ENCODE measurements around the gene ITM2C.

DNA sequence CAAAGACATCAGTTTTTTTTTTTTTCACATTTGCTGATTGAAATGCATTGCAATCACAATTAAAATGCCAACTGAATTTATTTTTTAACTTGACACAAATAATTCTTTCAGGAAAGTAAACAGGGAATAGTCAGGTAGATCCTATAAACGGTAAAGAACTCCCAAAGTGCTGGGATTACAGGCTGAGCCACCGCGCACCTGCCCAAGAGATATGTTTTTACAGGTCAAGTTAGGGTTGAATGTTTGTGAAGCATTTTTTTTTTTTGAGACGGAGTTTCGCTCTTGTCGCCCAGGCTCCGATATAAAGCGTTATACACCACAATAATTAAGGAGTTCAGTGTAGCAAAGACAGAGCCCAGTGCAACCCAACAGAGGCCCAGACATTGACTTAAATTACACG, 15.1 kb downstream of the ITM2C start:
- TF ChIP-seq, protein P1, sequence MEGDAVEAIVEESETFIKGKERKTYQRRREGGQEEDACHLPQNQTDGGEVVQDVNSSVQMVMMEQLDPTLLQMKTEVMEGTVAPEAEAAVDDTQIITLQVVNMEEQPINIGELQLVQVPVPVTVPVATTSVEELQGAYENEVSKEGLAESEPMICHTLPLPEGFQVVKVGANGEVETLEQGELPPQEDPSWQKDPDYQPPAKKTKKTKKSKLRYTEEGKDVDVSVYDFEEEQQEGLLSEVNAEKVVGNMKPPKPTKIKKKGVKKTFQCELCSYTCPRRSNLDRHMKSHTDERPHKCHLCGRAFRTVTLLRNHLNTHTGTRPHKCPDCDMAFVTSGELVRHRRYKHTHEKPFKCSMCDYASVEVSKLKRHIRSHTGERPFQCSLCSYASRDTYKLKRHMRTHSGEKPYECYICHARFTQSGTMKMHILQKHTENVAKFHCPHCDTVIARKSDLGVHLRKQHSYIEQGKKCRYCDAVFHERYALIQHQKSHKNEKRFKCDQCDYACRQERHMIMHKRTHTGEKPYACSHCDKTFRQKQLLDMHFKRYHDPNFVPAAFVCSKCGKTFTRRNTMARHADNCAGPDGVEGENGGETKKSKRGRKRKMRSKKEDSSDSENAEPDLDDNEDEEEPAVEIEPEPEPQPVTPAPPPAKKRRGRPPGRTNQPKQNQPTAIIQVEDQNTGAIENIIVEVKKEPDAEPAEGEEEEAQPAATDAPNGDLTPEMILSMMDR (conservative IDR thresholded peaks at IDR 0.05; ENCODE audit: low read depth in 2 of 2), result no peak
- no peak for TF ChIP-seq POLR2AphosphoS5 (IDR thresholded peaks at IDR 0.05; ENCODE audit: low read depth)
- TF ChIP-seq ZNF114 (CRISPR knock-in tag; IDR thresholded peaks at IDR 0.05), result no peak
- TF ChIP-seq EZH2 (IDR thresholded peaks at IDR 0.05; ENCODE audit: low read depth, unreplicated experiment), result no peak
- no peak for TF ChIP-seq REST (IDR thresholded peaks at IDR 0.05; ENCODE audit: unreplicated experiment)
- no peak for TF ChIP-seq NANOG (IDR thresholded peaks at IDR 0.05; ENCODE audit: borderline replicate concordance)
- no peak for TF ChIP-seq ETS1 (IDR thresholded peaks at IDR 0.05)
- TF ChIP-seq JUNB (IDR thresholded peaks at IDR 0.05; ENCODE audit: unreplicated experiment), result no peak
- no peak for TF ChIP-seq EZH2phosphoT487 (IDR thresholded peaks at IDR 0.05; ENCODE audit: unreplicated experiment)
- TF ChIP-seq ZNF331 (CRISPR knock-in tag; IDR thresholded peaks at IDR 0.05; ENCODE audit: low read depth), result no peak
